Testis (tissue), 2 donors: Measurements from ENCODE around the gene RARG.

Source experiments
- CTCF ChIP-seq, 3 experiments: fragments of 450-650 bp in 2 of 3; fragments of 200-600 bp in 1 of 3; sonication (generic) in 1 of 3; IDR thresholded peaks; one replicate each; pipeline ENCODE4 v1.5.1; 2016 to 2019; ENCODE audit warnings: antibody characterized with exemption in 3 of 3, mild to moderate bottlenecking in 2 of 3, moderate library complexity in 1 of 3
- POLR2A ChIP-seq: fragments of 450-650 bp; IDR thresholded peaks from one replicate; pipeline ENCODE4 v1.6.1; 2017; ENCODE audit warnings: antibody characterized with exemption, mild to moderate bottlenecking, moderate library complexity

- TF ChIP-seq CTCF (IDR thresholded peaks at IDR 0.05) = no peak
- no peak for TF ChIP-seq POLR2A
Measured at GRCh38 chr12:53227836-53228235, 4.2 kb downstream of the RARG start.
